Measurements from ENCODE around the gene ASIC4. TPM values are rescaled to one million over a fixed set of nuclear protein-coding genes. Genes with fewer than 3 reads are reported as not detected.

ASIC4 gene
- total and polyA plus RNA-seq, 9 of the 15 experiments (the other 6 are each of a cell fraction or from before 2014, with no cell fraction given): 0.07 to 19.2 (median 4.8) TPM

- no peak for TF ChIP-seq MGA (IDR thresholded peaks at IDR 0.05)
- TF ChIP-seq SIN3B (IDR thresholded peaks at IDR 0.05; ENCODE audit: low read depth): no peak
- no peak for TF ChIP-seq ZNF282 (CRISPR knock-in tag; IDR thresholded peaks at IDR 0.05)
- TF ChIP-seq ATF3 (IDR thresholded peaks at IDR 0.05): no peak
- TF ChIP-seq ATF3 (CRISPR knock-in tag; conservative IDR thresholded peaks at IDR 0.05): no peak
- TF ChIP-seq ZFP36 (IDR thresholded peaks at IDR 0.05; ENCODE audit: low read depth, low read length, partially characterized antibody): no peak
- no peak for TF ChIP-seq ZSCAN29 (IDR thresholded peaks at IDR 0.05)
- no peak for TF ChIP-seq MLLT1 (IDR thresholded peaks at IDR 0.05)
- peak; percentile 7 for TF ChIP-seq HMGN3 (IDR thresholded peaks at IDR 0.05; ENCODE audit: borderline replicate concordance, extremely low read depth, insufficient read length, low read depth, low read length)
Measured at GRCh38 chr2:219523031-219523671, 8.9 kb downstream of the ASIC4 start (continued).

Data from K562 (cell line).